ENCODE data around the gene LRRC59. TPM values are rescaled to one million over a fixed set of nuclear protein-coding genes. Genes with fewer than 3 reads are reported as not detected.

Gene LRRC59
- total RNA-seq, 1 experiment from 2014 or later: 106 TPM

GRCh38 chr17:50363217-50364060 lies 33.9 kb downstream of the LRRC59 start:
- Histone ChIP-seq H3K23ac (ENCODE audit: insufficient read length, low read depth, low read length) (no peak overlapping the region), H3K18ac (ENCODE audit: insufficient read length, low read depth, low read length) (no peak overlapping the region), H2BK20ac (ENCODE audit: low read depth, low read length, poor library complexity, severe bottlenecking) (no peak overlapping the region), H4K20me1 (ENCODE audit: control insufficient read depth, insufficient read depth, insufficient read length) (peaks cover 3% of the 10 kb centered on the region), H4K8ac (replicated peaks; ENCODE audit: insufficient read length, low read depth, low read length) (no peak overlapping the region), H3K56ac (ENCODE audit: insufficient read length, low read depth, low read length) (no peak overlapping the region), H3T11ph (ENCODE audit: low read length) (no peak overlapping the region), H3K4me2 (ENCODE audit: insufficient read depth, insufficient read length, low read length) (no peak overlapping the region), H2AFZ (ENCODE audit: low read length) (no peak overlapping the region), H4K5ac (ENCODE audit: insufficient read length, low read depth, low read length) (no peak overlapping the region), H3K9me3 (ENCODE audit: control insufficient read depth, low read depth, low read length) (no peaks in the 10 kb centered on the region), H2BK15ac (ENCODE audit: low read depth, low read length) (no peak overlapping the region), H3K9ac (ENCODE audit: extremely low read depth, insufficient read length, low read length) (no peak overlapping the region), H2AK5ac (ENCODE audit: insufficient read length, low read length) (no peak overlapping the region), H2BK12ac (ENCODE audit: insufficient read length, low read depth, low read length) (no peak overlapping the region), H4K91ac (ENCODE audit: insufficient read length, low read depth, low read length) (no peak overlapping the region), H3K4ac (ENCODE audit: low read depth, low read length) (no peak overlapping the region), H3K27me3 (ENCODE audit: insufficient read depth, low read length) (no peaks in the 10 kb centered on the region), H3K23me2 (ENCODE audit: insufficient read length, low read depth, low read length, poor library complexity, severe bottlenecking) (no peaks in the 10 kb centered on the region), H2BK120ac (ENCODE audit: low read depth, low read length, poor library complexity, severe bottlenecking) (no peak overlapping the region), H3K14ac (ENCODE audit: insufficient read depth, low read length) (no peak overlapping the region), H3K79me2 (ENCODE audit: insufficient read depth, low read length) (no peaks in the 10 kb centered on the region), H3K4me1 (ENCODE audit: insufficient read depth, low read length) (peaks cover 2% of the 10 kb centered on the region; the same call in 1 of the 2 replicates), H2BK5ac (ENCODE audit: insufficient read length, low read length) (no peak overlapping the region), H3K27ac (ENCODE audit: insufficient read length, low read depth, low read length) (no peak overlapping the region), H3K79me1 (ENCODE audit: insufficient read depth, low read depth, low read length, poor library complexity, severe bottlenecking) (no peaks in the 10 kb centered on the region)
- H3K27me3 Mint-ChIP-seq (ENCODE audit: low read depth): no peaks in the 10 kb centered on the region
- H3K4me3 Mint-ChIP-seq: no peak overlapping the region
- no peak for TF ChIP-seq CTCF (conservative IDR thresholded peaks at IDR 0.05)
- no CpG with 5 or more reads among the region's 8 CpGs for WGBS (ENCODE audit: extremely low coverage, insufficient read length, low lambda C conversion rate)
- H3K27ac Mint-ChIP-seq: peak overlapping the region in 1 of 3 experiments; percentile 75; a peak in 1 of 7 replicates
- peak; percentile 97 for DNase-seq
- H3K9me3 Mint-ChIP-seq: no peaks in the 10 kb centered on the region
- peaks cover 38 to 40% of the 10 kb centered on the region in 2 experiments for H3K4me1 Mint-ChIP-seq
- H3K36me3 Mint-ChIP-seq (ENCODE audit: insufficient read depth in 1 of 3, low read depth in 3 of 3): peaks cover 16 to 31% (median 31%) of the 10 kb centered on the region in 3 experiments
